Thyroid gland (tissue), 4 donors: Measurements from ENCODE around the gene POU6F1. TPM values are rescaled to one million over a fixed set of nuclear protein-coding genes. Genes with fewer than 3 reads are reported as not detected.

Source experiments
- DNase-seq, 2 donors: peaks; one replicate each; pipeline ENCODE4 v3.0.0-alpha.2; 2019
- H3K27ac ChIP-seq, 3 donors: fragments of 200-600 bp; sonication (generic); 1 replicate in 2 of 3; 2 replicates in 1 of 3; pipeline ENCODE4 v1.5.1; 2016 to 2019; ENCODE audit warnings: mild to moderate bottlenecking in 1 of 3, moderate library complexity in 1 of 3
- H3K27me3 ChIP-seq: fragments of 200-600 bp; sonication (generic); one replicate; pipeline ENCODE4 v1.5.1; 2019
- H3K36me3 ChIP-seq, 2 donors: fragments of 200-600 bp; sonication (generic); one replicate each; pipeline ENCODE4 v1.5.1; 2016 to 2019
- H3K4me1 ChIP-seq, 2 donors: fragments of 200-600 bp; sonication (generic); one replicate each; pipeline ENCODE4 v1.5.1; 2017 to 2019
- H3K4me3 ChIP-seq, 3 donors: fragments of 200-600 bp; sonication (generic); replicated peaks in 1 of 3; 1 replicate in 2 of 3; 2 replicates in 1 of 3; pipeline ENCODE4 v1.5.1; 2016; ENCODE audit warnings: mild to moderate bottlenecking in 1 of 3
- H3K9me3 ChIP-seq: fragments of 200-600 bp; sonication (generic); one replicate; pipeline ENCODE4 v1.5.1; 2017
- POLR2A ChIP-seq, 2 donors: fragments of 450-650 bp; IDR thresholded peaks; one replicate each; pipeline ENCODE4 v1.6.1; 2017; ENCODE audit warnings: antibody characterized with exemption in 2 of 2, mild to moderate bottlenecking in 2 of 2, moderate library complexity in 1 of 2
- WGBS, 2 donors: methylation state at CpG; one replicate each; pipeline ENCODE4 v1.1.5; 2017; 5-methylcytosine and 5-hydroxymethylcytosine counted together
- intact Hi-C: fragments of 100-400 bp; cut with DNase I; formaldehyde crosslinking; loops from one replicate; pipeline ENCODE4 v1.15.1; 2023
- total RNA-seq, 4 donors: library from RNA; depleted of rRNA; stranded (reverse); fragments of >200 nt; gene quantifications; one replicate each; pipeline ENCODE4 v1.2.3, GENCODE V29; 2016
- TF ChIP-seq, protein P1 (sequence below), 6 experiments: fragments of 200-600 bp in 3 of 6; fragments of 450-650 bp in 3 of 6; sonication (generic) in 3 of 6; IDR thresholded peaks; one replicate each; pipeline ENCODE4 v1.5.1; 2016 to 2019; ENCODE audit warnings: antibody characterized with exemption in 6 of 6, mild to moderate bottlenecking in 2 of 6, inconsistent platforms in 1 of 6, moderate library complexity in 1 of 6

The POU6F1 gene
- total RNA-seq, 4 donors from 2014 or later: 13.8 to 16.6 (median 14.5) TPM

- 89 to 94% methylated on average over 7 of the region's 7 CpGs for WGBS, 2 donors
- Histone ChIP-seq H3K9me3 (no peaks in the 10 kb centered on the region), H3K27ac (no peak overlapping the region), H3K36me3 (no peaks in the 10 kb centered on the region), H3K4me3 (no peak overlapping the region), H3K27me3 (no peaks in the 10 kb centered on the region), H3K4me1 (peaks cover 7 to 14% of the 10 kb centered on the region in 2 donors)
- no peak for TF ChIP-seq POLR2A (IDR thresholded peaks at IDR 0.05)
- TF ChIP-seq, protein P1, sequence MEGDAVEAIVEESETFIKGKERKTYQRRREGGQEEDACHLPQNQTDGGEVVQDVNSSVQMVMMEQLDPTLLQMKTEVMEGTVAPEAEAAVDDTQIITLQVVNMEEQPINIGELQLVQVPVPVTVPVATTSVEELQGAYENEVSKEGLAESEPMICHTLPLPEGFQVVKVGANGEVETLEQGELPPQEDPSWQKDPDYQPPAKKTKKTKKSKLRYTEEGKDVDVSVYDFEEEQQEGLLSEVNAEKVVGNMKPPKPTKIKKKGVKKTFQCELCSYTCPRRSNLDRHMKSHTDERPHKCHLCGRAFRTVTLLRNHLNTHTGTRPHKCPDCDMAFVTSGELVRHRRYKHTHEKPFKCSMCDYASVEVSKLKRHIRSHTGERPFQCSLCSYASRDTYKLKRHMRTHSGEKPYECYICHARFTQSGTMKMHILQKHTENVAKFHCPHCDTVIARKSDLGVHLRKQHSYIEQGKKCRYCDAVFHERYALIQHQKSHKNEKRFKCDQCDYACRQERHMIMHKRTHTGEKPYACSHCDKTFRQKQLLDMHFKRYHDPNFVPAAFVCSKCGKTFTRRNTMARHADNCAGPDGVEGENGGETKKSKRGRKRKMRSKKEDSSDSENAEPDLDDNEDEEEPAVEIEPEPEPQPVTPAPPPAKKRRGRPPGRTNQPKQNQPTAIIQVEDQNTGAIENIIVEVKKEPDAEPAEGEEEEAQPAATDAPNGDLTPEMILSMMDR (IDR thresholded peaks at IDR 0.05): no peak
- DNase-seq: no peak
- intact Hi-C loops: no loop called here
These were observed 17.7 kb downstream of the POU6F1 start for GRCh38 chr12:51200156-51200555.

GRCh38 chr12:51199366-51199945, 18.4 kb downstream of the POU6F1 start:
- intact Hi-C loops: no loop called here
- no peak for DNase-seq
- Histone ChIP-seq H3K4me1 (peaks cover 7 to 10% of the 10 kb centered on the region in 2 donors), H3K36me3 (no peaks in the 10 kb centered on the region), H3K27me3 (no peaks in the 10 kb centered on the region), H3K27ac (peak overlapping the region in 1 of 3 donors; percentile 50), H3K9me3 (no peaks in the 10 kb centered on the region), H3K4me3 (no peak overlapping the region)
- TF ChIP-seq, protein P1 (IDR thresholded peaks at IDR 0.05): no peak
- no peak for TF ChIP-seq POLR2A (IDR thresholded peaks at IDR 0.05)
- 85 to 92% methylated on average over 10 of the region's 10 CpGs for WGBS, 2 donors

DNA sequence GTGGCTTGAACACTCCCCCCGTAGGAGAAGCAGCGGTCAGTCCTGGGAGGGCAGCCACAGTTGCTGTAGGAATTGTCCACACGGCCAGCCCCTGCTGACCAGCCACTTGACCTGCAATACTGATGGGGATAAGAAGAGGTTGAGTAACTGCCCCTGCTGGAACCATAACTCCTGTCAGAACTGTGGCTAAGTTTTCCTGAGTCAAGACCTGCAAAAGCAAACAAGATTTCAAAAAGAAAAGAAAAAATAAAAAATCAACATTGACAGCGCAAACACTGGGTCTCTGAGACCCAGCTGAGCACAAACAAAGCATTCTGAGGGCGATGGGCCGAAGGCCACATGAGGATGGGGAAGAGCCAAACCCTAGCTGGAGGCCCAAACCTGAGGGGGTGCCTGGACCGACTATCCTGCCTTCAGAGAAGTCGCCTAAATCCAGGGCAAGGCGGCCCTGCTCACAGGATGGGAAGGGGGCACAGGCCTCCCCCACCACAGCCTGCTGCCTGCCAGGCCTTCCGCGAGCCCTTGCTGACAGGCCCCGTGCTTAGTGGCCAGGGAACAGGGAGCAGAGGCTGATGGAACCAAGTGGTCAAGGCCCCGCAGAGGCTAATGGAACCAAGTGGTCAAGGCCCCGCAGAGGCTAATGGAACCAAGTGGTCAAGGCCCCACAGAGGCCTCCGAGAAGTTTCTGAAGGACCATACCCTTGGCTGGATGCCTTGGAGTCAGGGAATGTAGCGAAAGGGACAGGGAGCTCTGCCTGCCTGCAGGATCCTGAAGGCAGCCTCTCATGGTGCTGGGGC, 19.1 kb downstream of the POU6F1 start:
- Histone ChIP-seq H3K4me3 (no peak overlapping the region), H3K4me1 (peaks cover 7% of the 10 kb centered on the region in 2 donors), H3K27me3 (no peaks in the 10 kb centered on the region), H3K36me3 (no peaks in the 10 kb centered on the region), H3K9me3 (no peaks in the 10 kb centered on the region), H3K27ac (peak overlapping the region in 2 of 3 donors; percentile 10 to 50)
- 70 to 77% methylated on average over 9 to 14 of the region's 16 CpGs for WGBS, 2 donors
- no peak for TF ChIP-seq POLR2A (IDR thresholded peaks at IDR 0.05)
- TF ChIP-seq, protein P1 (IDR thresholded peaks at IDR 0.05): no peak
- DNase-seq: peak; percentile 64 to 72
- intact Hi-C loops: no loop called here

GRCh38 chr12:51197736-51198567, 19.9 kb downstream of the POU6F1 start:
- no peak for TF ChIP-seq POLR2A (IDR thresholded peaks at IDR 0.05)
- TF ChIP-seq, protein P1 (IDR thresholded peaks at IDR 0.05): no peak
- no peak for DNase-seq
- Histone ChIP-seq H3K4me1 (peaks cover 7% of the 10 kb centered on the region in 2 donors), H3K27ac (peak overlapping the region in 1 of 3 donors; percentile 4), H3K27me3 (no peaks in the 10 kb centered on the region), H3K36me3 (no peaks in the 10 kb centered on the region), H3K4me3 (no peak overlapping the region), H3K9me3 (no peaks in the 10 kb centered on the region)
- intact Hi-C loops: no loop called here
- WGBS, 2 donors: 90 to 95% methylated on average over 8 to 35 of the region's 38 CpGs
